Fibroblast of skin of scalp (primary cell): ENCODE results near the gene PRAMEF25. TPM values are rescaled to one million over a fixed set of nuclear protein-coding genes. Genes with fewer than 3 reads are reported as not detected.
"Not testable (repeated sequence)": the region's sequence is repeated elsewhere in the genome, so short reads cannot be mapped to it uniquely, and the experiment has no call there.

Experiments
- DNase-seq: peaks from one replicate; pipeline ENCODE4 v3.0.0-alpha.2; 2013
- polyA plus RNA-seq, 2 experiments: library from polyadenylated mRNA; unstranded; fragments of 120-200 nt; gene quantifications; one replicate each; pipeline ENCODE4 v1.2.1, GENCODE V29; 2013; ENCODE audit not compliant: insufficient read length in 2 of 2

PRAMEF25 gene
- not detected for polyA plus RNA-seq (2013, experiment 1 of 2; ENCODE audit: insufficient read length)
- polyA plus RNA-seq (2013, experiment 2 of 2; ENCODE audit: insufficient read length): not detected

GRCh38 chr1:13070474-13070873, at the start of gene PRAMEF25:
Gene PRAMEF25, plus strand, starts transcription at chr1:13070774. Its CDS starts 2,920 bp downstream, at chr1:13073694.
- DNase-seq: not testable (repeated sequence)

- DNase-seq: not testable (repeated sequence)
These were observed 14.1 kb upstream of the PRAMEF25 start, which contains the start of gene PRAMEF27 for GRCh38 chr1:13056475-13056874. Gene PRAMEF27, minus strand, starts transcription at chr1:13056575. Its CDS starts 2,916 bp downstream, at chr1:13053659.

- not testable (repeated sequence) for DNase-seq
These were observed 46.2 kb downstream of the PRAMEF25 start, which contains the start of gene HNRNPCL2 for GRCh38 chr1:13116754-13117153. Gene HNRNPCL2, minus strand, starts transcription at chr1:13116854. Its CDS starts 454 bp downstream, at chr1:13116400.
